Suppressor macrophage treated with lipopolysaccharide for 1 hour (primary cell): ENCODE results near the gene SMIM1.

Source experiments
- DNase-seq, 3 donors: peaks; one replicate each; pipeline ENCODE4 v3.0.0-alpha.2; 2020 to 2022

Gene SMIM1

GRCh38 chr1:3777647-3778589 is 5.4 kb downstream of the SMIM1 start:
- no peak for DNase-seq

GRCh38 chr1:3778590-3779264 is 6.2 kb downstream of the SMIM1 start:
- DNase-seq, result peak; percentile 24 to 57 (median 33)

DNA sequence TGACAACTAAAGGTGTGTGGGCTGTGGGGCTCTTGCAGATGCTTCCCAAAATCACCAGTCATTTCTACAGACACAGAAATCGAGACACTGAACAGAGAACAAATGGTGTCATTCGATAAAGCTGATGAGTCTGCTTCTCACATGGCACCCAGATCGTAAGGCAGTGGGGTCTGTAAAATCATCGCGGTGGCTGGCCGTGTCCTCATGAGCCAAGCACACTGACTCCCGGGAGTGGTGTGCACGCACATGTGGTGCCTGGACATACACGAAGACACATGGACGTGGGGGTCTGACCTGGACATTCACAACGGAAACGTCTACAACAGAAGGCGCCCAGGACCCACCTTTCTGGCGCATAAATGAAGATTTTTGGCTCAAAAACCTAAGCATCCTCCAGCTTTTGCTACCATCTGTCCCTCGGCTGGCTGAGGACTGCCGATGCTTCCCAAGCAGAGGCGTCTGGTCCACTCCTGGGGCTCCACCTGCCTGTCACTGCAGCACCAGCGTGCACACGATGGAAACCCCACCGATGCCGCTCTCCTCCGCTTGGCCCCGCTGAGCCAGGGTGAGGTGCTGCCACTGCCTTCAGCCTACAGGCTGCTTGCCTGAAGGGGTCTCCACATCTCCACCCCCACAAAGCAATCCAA is 6.8 kb downstream of the SMIM1 start:
- DNase-seq, result no peak

DNA sequence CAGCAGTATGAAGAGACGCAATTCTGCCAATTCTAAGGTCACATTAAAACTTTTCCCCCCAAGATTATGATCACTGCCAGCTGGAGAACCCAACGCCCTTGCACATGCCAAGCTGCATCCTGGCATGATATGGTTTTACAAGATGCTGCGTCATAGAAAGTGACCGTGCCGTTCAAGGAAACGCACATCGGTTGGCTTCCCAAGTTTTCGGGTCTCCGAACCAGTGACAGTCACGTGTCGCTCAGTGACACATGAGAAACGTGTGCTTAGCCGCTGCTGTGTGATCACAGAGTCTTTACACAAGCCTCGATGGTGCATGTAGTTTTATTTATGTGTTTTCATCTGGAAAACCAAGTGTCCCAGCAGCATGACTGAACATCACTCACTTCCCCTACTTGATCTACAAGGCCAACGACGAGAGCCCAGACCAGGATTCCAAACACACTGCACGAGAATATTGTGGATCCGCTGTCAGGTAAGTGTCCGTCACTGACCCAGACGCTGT is 7.4 kb downstream of the SMIM1 start:
- DNase-seq, result no peak

DNA sequence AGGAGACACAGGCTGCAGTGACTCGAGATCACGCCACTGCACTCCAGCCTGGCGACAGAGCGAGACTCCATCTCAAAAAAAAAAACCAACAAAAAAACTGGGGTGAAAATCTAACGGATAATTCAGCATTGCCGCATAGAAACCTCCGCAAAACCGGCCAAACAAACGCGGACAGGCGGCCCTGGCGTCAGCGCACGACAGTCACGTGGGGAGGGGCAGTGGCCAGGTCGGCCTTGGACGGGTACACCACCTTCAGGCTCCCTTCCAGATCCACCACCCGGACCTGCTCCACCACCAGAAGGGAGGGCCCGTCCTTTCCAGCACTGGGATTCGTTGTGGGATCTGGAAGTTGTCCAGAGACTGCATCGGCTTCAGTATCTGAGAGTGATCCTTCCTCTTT is 8.4 kb downstream of the SMIM1 start:
- no peak for DNase-seq

DNA sequence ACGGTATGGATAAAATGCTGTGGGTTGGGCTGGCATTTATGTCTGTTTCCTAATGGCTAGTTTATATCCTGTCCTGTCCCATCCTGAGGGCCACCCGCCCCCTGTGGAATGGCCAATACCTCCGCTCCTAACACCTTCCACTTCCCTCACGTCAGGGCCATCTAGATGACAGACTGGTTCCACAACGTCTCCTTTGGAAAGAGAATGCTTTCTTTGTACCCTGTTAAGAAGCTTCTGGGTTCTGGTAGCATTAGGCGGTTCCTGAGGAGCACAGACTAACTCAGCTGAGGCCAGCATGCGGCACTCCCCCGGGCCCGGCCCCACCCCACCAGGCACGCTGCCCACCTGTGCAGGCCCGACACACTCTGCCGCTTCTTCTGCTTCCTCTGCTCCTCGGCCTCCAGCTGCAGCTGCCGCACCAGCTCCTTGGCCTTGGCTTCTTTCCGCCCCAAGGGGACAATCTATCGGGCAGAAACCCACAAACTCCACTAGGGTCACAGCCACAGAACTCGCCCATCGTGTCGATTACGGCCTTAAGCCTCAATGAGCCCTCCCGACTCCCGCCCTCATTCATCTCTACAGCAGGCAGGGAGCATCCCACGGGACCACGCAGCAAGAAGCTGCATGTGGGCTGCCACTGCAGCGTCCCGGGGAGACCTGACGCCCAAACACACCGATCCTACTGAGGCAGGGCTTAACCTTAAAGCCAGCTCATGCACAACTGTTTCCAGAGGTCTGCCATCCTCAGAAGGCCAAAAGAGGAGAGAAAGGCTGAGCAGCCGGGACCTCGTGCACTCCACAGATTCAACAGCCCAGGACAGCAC is 11.3 kb downstream of the SMIM1 start:
- no peak for DNase-seq

DNA sequence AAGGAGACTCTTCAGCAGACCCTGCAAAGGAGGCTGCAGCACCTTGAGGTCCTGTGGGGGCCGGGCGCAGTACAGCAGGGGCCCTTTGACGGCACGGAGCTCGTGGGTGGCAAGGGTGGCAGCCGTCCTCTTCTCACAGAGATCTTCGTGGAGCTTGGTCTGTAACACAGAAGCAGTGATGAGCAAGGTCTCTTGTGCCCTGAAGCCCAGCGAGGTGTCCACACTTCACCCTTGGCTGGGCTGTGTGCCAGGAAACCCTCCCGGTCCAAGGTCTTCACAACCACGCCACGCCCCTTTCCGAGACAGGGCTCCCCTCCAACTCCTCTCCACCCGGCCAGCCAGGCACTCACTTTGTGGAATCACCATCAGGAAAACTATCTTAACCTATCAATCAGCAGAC is 12.5 kb downstream of the SMIM1 start:
- no peak for DNase-seq

DNA sequence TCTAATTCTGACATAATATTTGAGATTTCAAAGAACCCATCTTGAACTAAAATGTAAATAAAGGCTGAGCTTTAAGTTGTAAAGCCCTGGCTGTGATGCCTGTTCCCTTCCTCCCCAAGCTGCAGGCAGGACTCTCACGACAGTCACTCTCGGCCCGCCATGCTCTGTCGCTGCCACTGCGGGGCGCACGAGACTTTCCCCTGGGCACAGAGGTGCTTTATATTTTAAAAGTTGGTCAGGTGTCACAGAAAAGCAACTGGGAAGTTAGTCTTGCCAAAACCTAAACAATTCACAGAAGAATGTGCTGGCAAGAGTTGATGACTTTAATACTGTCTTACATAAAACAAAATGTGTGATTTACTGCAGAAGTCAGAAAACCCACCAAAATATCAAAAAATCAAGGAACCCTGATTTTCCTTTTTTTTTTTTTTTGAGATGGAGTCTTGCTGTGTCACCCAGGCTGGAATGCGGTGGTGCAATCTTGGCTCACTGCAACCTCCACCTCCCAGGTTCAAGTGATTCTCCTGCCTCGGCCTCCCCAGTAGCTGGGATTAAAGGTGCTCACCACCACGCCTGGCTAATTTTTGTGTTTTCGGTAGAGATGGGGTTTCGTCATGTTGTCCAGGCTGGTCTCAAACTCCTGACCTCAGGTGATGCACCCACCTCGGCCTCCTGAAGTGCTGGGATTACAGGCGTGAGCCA is 13.1 kb downstream of the SMIM1 start:
- DNase-seq, result no peak

- no peak for DNase-seq
Observed at GRCh38 chr1:3786468-3787348, 14.2 kb downstream of the SMIM1 start.

DNA sequence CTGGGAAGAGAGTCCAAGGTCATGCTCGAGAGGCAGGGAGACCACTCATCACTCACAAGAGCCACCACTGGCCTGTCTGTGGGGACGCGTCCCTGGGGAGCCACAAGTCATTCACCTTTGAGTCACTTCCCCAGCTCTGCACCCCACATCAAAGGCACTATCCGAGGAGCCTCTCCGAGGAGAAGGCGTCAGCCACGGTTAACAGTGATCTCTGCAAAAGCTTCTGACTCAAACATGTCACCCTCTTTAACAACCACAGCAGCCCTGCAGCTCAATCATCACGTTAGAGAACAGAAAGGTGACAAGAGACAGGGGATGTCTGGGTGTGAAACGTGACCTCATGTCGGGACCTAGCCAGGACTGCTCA is 14.8 kb downstream of the SMIM1 start:
- no peak for DNase-seq

DNA sequence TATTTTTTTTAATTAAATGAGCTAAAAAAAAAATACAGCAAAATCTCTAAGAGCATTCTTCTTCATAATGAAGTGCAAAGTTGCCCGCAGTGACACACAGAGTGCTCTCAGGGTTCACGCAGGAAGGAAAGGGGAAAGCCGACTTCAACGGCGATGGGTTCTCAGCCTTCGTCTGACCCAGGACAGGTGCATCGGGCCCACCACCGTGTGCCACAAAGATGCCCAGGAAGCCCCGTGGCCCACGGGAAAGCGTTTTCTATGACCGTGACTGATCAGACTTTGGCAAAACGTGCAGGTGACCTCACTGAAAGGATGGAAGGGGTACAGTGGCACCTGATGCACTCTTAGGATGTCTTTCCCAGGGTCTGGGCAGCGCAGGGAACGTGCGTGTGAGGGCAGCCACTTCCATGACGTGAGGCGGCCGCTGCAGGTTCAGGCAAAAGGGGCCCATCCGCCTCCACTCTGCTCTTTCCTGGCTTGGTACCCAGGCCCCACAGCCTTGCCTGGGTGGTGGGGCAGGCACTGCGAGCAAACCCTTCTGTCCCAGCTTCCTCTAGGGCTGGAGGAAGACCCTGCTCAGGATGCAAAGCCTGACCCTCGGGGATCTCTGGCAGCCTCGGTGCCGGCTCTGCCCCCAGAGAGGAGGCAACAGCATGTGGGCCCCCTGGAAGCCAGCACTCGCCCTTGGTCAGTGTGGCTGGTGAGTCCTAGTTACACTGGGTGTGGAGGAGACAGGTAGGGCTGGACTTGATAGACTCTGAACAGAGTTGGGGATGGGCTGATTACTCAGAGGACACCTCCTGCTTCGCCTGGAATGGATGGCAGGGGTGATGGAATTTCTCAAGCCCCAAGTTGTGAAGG is 15.4 kb downstream of the SMIM1 start:
- DNase-seq, result no peak

- no peak for DNase-seq
Observed at GRCh38 chr1:3788756-3789420, 16.3 kb downstream of the SMIM1 start.

- no peak for DNase-seq
Observed at GRCh38 chr1:3789421-3790300, 17.1 kb downstream of the SMIM1 start.

DNA sequence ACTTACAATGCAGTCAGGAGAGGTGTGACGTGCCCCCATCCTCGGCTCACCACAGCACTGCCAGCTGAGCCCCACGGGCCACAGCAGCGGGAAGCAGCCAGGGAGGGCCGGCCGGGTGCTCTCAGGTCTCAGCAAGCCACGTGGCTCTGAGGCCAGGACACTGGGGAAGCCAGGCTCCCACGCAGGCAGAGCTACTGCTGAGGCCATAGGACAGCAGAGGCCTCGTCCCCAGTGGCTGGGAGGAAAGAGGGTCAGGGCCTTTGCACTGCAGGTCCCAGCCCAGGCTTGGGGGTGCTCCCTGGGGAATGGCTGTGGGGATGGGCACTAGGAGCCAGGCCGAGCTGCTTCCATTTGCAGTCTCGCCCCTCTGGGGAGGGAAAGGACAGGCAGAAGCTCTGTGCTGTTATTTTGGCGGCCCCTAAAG is 18.0 kb downstream of the SMIM1 start:
- no peak for DNase-seq

GRCh38 chr1:3790952-3791351 is 18.4 kb downstream of the SMIM1 start:
- no peak for DNase-seq

- DNase-seq, result peak in 1 of 3 donors; percentile 17
Observed at GRCh38 chr1:3795453-3796214, 23.1 kb downstream of the SMIM1 start.
